ENCODE data around the gene UEVLD. TPM values are rescaled to one million over a fixed set of nuclear protein-coding genes. Genes with fewer than 3 reads are reported as not detected.

The UEVLD gene
- total RNA-seq, 1 experiment from 2014 or later = 13.7 TPM

- CTCF ChIA-PET = no interaction called here
- RAD21 ChIA-PET (ENCODE audit: low non-redundant PET in 1 of 2, low total read pairs in 2 of 2, uncharacterized antibody in 2 of 2, unreplicated experiment in 2 of 2) = interaction anchor here in 1 of 2 experiments (0.6 kb wide), 1 partner anchor 197 kb away, joined by 3 read pairs; no protein-coding TSS in a partner anchor
Measured at GRCh38 chr11:18580113-18580766, 8.3 kb downstream of the UEVLD start.

More at GRCh38 chr11:18580113-18580766, 8.3 kb downstream of the UEVLD start:
- TF ChIP-seq ELF1 (IDR thresholded peaks at IDR 0.05; ENCODE audit: borderline replicate concordance, low read depth) (no peak), TCF7L2 (IDR thresholded peaks at IDR 0.05; ENCODE audit: borderline replicate concordance, extremely low read depth, insufficient read depth, insufficient read length) (no peak), CBX3 (IDR thresholded peaks at IDR 0.05; ENCODE audit: low read depth) (no peak), ZBTB33 (IDR thresholded peaks at IDR 0.05; ENCODE audit: extremely low read depth, insufficient replicate concordance, low read length) (no peak), SP1 (IDR thresholded peaks at IDR 0.05; ENCODE audit: low read depth) (no peak), EGR1 (IDR thresholded peaks at IDR 0.05; ENCODE audit: low read depth) (no peak), POLR2AphosphoS5 (IDR thresholded peaks at IDR 0.05; ENCODE audit: low read depth, low read length) (no peak), SRF (IDR thresholded peaks at IDR 0.05; ENCODE audit: low read depth) (no peak), EZH2 (IDR thresholded peaks at IDR 0.05) (no peak), MAX (IDR thresholded peaks at IDR 0.05) (no peak), JUND (IDR thresholded peaks at IDR 0.05) (no peak)
- Histone ChIP-seq H3K27me3 (ENCODE audit: insufficient read depth, low read length) (no peaks in the 10 kb centered on the region), H3K79me2 (ENCODE audit: insufficient read depth, low read length) (no peaks in the 10 kb centered on the region), H3K9me3 (ENCODE audit: control insufficient read depth in 1 of 2, insufficient read depth in 1 of 2, low read depth in 1 of 2, low read length in 2 of 2) (no peaks in the 10 kb centered on the region), H3K4me2 (ENCODE audit: low read length) (no peak overlapping the region), H4K20me1 (ENCODE audit: insufficient read depth) (no peaks in the 10 kb centered on the region), H2AFZ (ENCODE audit: low read depth, low read length, poor library complexity, severe bottlenecking) (no peak overlapping the region), H3K4me3 (replicated peaks in 1 of 2; ENCODE audit: low read depth in 1 of 2, low read length in 2 of 2) (no peak overlapping the region), H3K4me1 (ENCODE audit: control insufficient read depth in 1 of 2, insufficient read depth in 2 of 2, low read length in 2 of 2) (peaks cover 14 to 17% of the 10 kb centered on the region in 2 experiments; a peak in 3 of 4 replicates), H3K27ac (ENCODE audit: low read depth, low read length) (no peak overlapping the region; the same call in 1 of the 2 replicates), H3K9ac (ENCODE audit: low read length) (no peak overlapping the region), H3K9me2 (ENCODE audit: insufficient read depth) (no peaks in the 10 kb centered on the region), H3K36me3 (ENCODE audit: control insufficient read depth in 1 of 2, insufficient read depth in 2 of 2, low read length in 2 of 2) (peaks cover 0 to 6% of the 10 kb centered on the region in 2 experiments; a peak in 1 of 4 replicates)
- ATAC-seq (no peak), DNase-seq (ENCODE audit: low read depth, low spot score) (no peak)
- intact Hi-C loops (cut with micrococcal nuclease) = no loop called here
- BruUV-seq (replicated peaks) = no TSS peak
- POLR2A ChIA-PET = no interaction called here

Measured in HCT116 (cell line).